Endodermal cell (in vitro differentiated cells): ENCODE results near the gene ZBTB7C. TPM values are rescaled to one million over a fixed set of nuclear protein-coding genes. Genes with fewer than 3 reads are reported as not detected.

Source experiments
- DNase-seq: peaks from one replicate; pipeline ENCODE4 v3.0.0-alpha.2; 2017
- H3K27ac ChIP-seq: 2 replicates; pipeline ENCODE4 v1.5.1; 2013; ENCODE audit warnings: mild to moderate bottlenecking, low read depth, low read length, moderate library complexity
- H3K27me3 ChIP-seq: 2 replicates; pipeline ENCODE4 v1.6.1; 2013; ENCODE audit warnings: mild to moderate bottlenecking, low read length, moderate library complexity; ENCODE audit not compliant: insufficient read depth, control insufficient read depth, poor library complexity, severe bottlenecking
- H3K36me3 ChIP-seq: 2 replicates; pipeline ENCODE4 v1.7.0; 2013; ENCODE audit warnings: mild to moderate bottlenecking, low read length, moderate library complexity; ENCODE audit not compliant: control insufficient read depth, insufficient read depth
- H3K4me1 ChIP-seq: one replicate; pipeline ENCODE4 v1.7.0; 2013; ENCODE audit warnings: low read length; ENCODE audit not compliant: control insufficient read depth, insufficient read depth
- H3K4me3 ChIP-seq: 2 replicates; pipeline ENCODE4 v1.5.1; 2013; ENCODE audit warnings: mild to moderate bottlenecking, low read length, moderate library complexity
- H3K9ac ChIP-seq: 2 replicates; pipeline ENCODE4 v1.6.1; 2013; ENCODE audit warnings: mild to moderate bottlenecking, low read length, moderate library complexity; ENCODE audit not compliant: poor library complexity, severe bottlenecking; ENCODE audit errors: extremely low read depth
- H3K9me3 ChIP-seq: 2 replicates; pipeline ENCODE4 v1.6.1; 2013; ENCODE audit warnings: mild to moderate bottlenecking, low read length, moderate library complexity; ENCODE audit not compliant: control insufficient read depth
- H3K27ac Mint-ChIP-seq: 2 replicates; pipeline ENCODE4 v1.8.0; 2020; ENCODE audit warnings: mixed read lengths
- H3K27me3 Mint-ChIP-seq: 2 replicates; pipeline ENCODE4 v1.8.0; 2021; ENCODE audit warnings: mild to moderate bottlenecking, mixed read lengths; ENCODE audit not compliant: insufficient read depth
- H3K36me3 Mint-ChIP-seq: 2 replicates; pipeline ENCODE4 v1.8.0; 2020; ENCODE audit warnings: low read depth, mixed read lengths
- H3K4me1 Mint-ChIP-seq: 2 replicates; pipeline ENCODE4 v1.8.0; 2020; ENCODE audit warnings: mixed read lengths
- H3K4me3 Mint-ChIP-seq: 2 replicates; pipeline ENCODE4 v1.8.0; 2020; ENCODE audit warnings: mild to moderate bottlenecking, moderate library complexity, mixed read lengths
- H3K9me3 Mint-ChIP-seq: 2 replicates; pipeline ENCODE4 v1.8.0; 2020; ENCODE audit warnings: mild to moderate bottlenecking, mixed read lengths
- WGBS, 2 experiments: methylation state at CpG; one replicate each; pipeline versions ENCODE4 v1.1.5 to v1.1.7; 2013; ENCODE audit warnings: missing lambda C conversion rate in 2 of 2, mixed read lengths in 1 of 2; ENCODE audit not compliant: insufficient coverage in 1 of 2, insufficient read length in 1 of 2; 5-methylcytosine and 5-hydroxymethylcytosine counted together
- total RNA-seq, 2 donors: library from RNA; stranded (reverse); fragmentation: NEBNext Ultra II Directional in 1 of 2; extraction: Animal tissue kit (Norgen Biotek cat#: 25700) in 1 of 2; gene quantifications; 2 replicates in 1 of 2; 3 replicates in 1 of 2; pipeline ENCODE4 v1.2.1, GENCODE V29; 2021
- TF ChIP-seq, protein P1 (sequence below): fragments of 200-600 bp; sonication (generic); conservative IDR thresholded peaks from 2 replicates; pipeline ENCODE4 v1.5.0; 2021; ENCODE audit warnings: antibody characterized with exemption, mild to moderate bottlenecking

The ZBTB7C gene
- total RNA-seq, 2 donors from 2014 or later = 0.31 to 0.62 TPM

DNA sequence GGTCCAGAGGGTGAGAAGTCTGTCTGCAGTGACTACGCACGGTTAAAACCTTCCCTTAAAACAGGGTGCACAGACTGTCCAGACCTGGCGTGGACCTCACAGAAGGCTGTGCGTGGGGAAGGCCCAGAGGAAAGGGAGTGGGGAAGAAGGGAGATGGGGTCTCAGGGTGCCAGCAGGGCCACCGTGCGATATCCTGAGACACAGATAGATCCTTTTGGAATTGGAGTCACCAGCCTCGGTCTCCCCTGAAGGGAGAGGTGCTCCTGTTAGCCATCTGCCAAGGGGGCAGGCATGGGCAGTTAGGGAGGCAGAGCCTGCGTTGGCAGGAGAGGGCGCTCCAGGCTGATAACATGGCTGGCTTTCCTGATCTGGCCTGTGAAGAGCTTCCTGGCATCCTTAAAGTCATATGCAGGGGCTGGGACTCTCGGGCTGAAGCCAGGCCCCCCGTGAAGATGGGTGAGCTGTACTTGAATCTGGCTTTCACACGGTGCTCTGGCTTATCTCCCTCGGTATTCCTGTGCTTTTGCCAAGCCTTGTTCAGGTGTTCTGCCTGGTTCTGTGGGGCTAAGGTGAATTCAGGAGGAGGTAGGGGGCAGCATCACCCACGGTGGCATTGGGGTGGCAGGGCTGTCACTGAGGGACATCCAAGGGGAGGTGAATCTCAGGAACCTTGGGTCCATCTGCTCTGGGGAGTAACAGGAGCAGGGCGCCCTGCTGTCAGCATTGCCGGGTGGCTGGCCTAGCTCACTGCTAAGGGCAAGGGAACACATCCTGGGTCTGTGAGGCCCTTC lies 371.5 kb downstream of the ZBTB7C start:
- Mint-ChIP-seq H3K4me1 (peaks cover 20% of the 10 kb centered on the region), H3K9me3 (no peaks in the 10 kb centered on the region), H3K27ac (no peak overlapping the region), H3K36me3 (no peaks in the 10 kb centered on the region), H3K4me3 (no peak overlapping the region), H3K27me3 (no peaks in the 10 kb centered on the region)
- Histone ChIP-seq H3K27ac (no peak overlapping the region), H3K27me3 (no peaks in the 10 kb centered on the region), H3K9me3 (no peaks in the 10 kb centered on the region), H3K4me3 (no peak overlapping the region), H3K36me3 (no peaks in the 10 kb centered on the region), H3K4me1 (peaks cover 9% of the 10 kb centered on the region), H3K9ac (no peak overlapping the region)
- DNase-seq = peak; percentile 85
- TF ChIP-seq, protein P1, sequence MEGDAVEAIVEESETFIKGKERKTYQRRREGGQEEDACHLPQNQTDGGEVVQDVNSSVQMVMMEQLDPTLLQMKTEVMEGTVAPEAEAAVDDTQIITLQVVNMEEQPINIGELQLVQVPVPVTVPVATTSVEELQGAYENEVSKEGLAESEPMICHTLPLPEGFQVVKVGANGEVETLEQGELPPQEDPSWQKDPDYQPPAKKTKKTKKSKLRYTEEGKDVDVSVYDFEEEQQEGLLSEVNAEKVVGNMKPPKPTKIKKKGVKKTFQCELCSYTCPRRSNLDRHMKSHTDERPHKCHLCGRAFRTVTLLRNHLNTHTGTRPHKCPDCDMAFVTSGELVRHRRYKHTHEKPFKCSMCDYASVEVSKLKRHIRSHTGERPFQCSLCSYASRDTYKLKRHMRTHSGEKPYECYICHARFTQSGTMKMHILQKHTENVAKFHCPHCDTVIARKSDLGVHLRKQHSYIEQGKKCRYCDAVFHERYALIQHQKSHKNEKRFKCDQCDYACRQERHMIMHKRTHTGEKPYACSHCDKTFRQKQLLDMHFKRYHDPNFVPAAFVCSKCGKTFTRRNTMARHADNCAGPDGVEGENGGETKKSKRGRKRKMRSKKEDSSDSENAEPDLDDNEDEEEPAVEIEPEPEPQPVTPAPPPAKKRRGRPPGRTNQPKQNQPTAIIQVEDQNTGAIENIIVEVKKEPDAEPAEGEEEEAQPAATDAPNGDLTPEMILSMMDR = peak; percentile 70
- 80 to 81% methylated on average over 13 to 16 of the region's 16 CpGs for WGBS, 2 experiments

DNA sequence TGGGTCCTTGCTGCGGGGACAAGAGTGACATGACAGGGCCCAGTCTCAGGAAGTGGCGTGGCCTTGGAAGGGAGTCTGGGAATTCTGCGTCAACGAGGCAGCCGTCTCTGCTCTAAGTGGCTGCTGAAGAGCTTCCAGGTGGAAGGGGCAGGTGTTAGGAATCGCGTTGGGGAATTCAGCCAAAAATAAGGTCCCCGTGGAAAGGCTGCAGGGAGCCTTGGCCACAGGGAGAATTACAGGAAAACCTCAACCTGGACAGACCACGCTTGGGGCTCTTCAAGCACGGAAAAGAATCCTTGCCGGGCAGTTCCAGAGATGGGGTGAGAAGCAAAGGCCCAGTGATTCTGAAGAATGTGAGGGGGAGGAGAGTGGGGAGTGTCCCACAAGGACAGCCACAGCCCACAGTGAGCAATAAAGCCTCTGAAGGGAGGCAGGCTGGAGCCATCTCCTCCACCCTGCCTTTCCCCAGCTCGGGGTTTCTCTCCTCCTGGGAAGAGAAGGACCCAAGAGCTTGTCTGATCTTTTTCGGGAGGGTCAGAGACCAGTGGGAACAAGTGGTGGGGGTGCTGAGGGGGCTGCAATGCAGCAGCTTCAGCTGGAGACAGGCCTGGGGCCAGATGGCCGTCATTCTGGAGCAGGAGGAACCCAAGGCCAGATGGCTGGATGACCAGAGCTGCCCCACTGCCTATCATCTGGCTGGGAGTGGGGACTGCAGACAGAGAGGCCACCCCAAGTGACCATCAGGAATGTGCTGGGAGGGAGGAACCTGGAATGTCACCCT lies 372.4 kb downstream of the ZBTB7C start:
- WGBS, 2 experiments = 90 to 93% methylated on average over 9 to 14 of the region's 14 CpGs
- no peak overlapping the region for H3K4me3 Mint-ChIP-seq

DNA sequence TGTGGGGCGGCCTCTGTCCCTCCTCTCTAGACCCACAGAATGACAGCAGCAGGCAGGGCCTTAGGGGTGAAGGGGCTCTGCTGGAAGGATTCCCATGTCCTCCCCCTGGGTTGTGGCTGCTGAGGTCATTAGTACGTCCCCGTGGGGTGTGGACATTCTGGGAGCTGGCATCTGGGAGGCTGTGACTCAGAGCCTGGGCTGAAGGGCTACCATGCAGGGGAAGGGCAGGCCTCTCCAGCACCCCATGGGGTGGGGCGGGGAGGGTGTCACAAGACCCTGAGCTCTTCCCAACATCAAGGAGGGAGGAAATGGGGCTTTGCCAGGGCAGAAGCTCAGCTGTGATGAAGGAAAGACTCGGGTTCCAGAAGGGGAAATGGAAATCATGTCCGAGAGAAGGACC lies 373.0 kb downstream of the ZBTB7C start:
- H3K9me3 Mint-ChIP-seq = no peaks in the 10 kb centered on the region
- 84 to 89% methylated on average over 5 to 6 of the region's 6 CpGs for WGBS, 2 experiments
- H3K27me3 ChIP-seq = no peaks in the 10 kb centered on the region
- H3K36me3 ChIP-seq = no peaks in the 10 kb centered on the region
- peaks cover 9% of the 10 kb centered on the region for H3K4me1 ChIP-seq
- peaks cover 14% of the 10 kb centered on the region for H3K4me1 Mint-ChIP-seq
- H3K27ac ChIP-seq = no peak overlapping the region
- no peak overlapping the region for H3K4me3 Mint-ChIP-seq
- H3K9me3 ChIP-seq = no peaks in the 10 kb centered on the region
- H3K27ac Mint-ChIP-seq = no peak overlapping the region
- H3K9ac ChIP-seq = no peak overlapping the region
- DNase-seq = peak; percentile 34
- H3K4me3 ChIP-seq = no peak overlapping the region
- no peaks in the 10 kb centered on the region for H3K27me3 Mint-ChIP-seq
- TF ChIP-seq, protein P1 = no peak
- no peaks in the 10 kb centered on the region for H3K36me3 Mint-ChIP-seq

More for the DNA sequence above, 372.4 kb downstream of the ZBTB7C start:
- Mint-ChIP-seq H3K36me3 (no peaks in the 10 kb centered on the region), H3K9me3 (no peaks in the 10 kb centered on the region), H3K27me3 (no peaks in the 10 kb centered on the region), H3K4me1 (peaks cover 15% of the 10 kb centered on the region), H3K27ac (no peak overlapping the region)
- no peak overlapping the region for H3K4me3 ChIP-seq
- TF ChIP-seq, protein P1 = no peak
- no peak overlapping the region for H3K9ac ChIP-seq
- no peak overlapping the region for H3K27ac ChIP-seq
- H3K4me1 ChIP-seq = peaks cover 9% of the 10 kb centered on the region
- H3K36me3 ChIP-seq = no peaks in the 10 kb centered on the region
- DNase-seq = peak; percentile 41
- no peaks in the 10 kb centered on the region for H3K9me3 ChIP-seq
- H3K27me3 ChIP-seq = no peaks in the 10 kb centered on the region
